ENCODE measurements around the gene CORO7.
"Not testable (repeated sequence)": the region's sequence is repeated elsewhere in the genome, so short reads cannot be mapped to it uniquely, and the experiment has no call there.

The CORO7 gene

DNA sequence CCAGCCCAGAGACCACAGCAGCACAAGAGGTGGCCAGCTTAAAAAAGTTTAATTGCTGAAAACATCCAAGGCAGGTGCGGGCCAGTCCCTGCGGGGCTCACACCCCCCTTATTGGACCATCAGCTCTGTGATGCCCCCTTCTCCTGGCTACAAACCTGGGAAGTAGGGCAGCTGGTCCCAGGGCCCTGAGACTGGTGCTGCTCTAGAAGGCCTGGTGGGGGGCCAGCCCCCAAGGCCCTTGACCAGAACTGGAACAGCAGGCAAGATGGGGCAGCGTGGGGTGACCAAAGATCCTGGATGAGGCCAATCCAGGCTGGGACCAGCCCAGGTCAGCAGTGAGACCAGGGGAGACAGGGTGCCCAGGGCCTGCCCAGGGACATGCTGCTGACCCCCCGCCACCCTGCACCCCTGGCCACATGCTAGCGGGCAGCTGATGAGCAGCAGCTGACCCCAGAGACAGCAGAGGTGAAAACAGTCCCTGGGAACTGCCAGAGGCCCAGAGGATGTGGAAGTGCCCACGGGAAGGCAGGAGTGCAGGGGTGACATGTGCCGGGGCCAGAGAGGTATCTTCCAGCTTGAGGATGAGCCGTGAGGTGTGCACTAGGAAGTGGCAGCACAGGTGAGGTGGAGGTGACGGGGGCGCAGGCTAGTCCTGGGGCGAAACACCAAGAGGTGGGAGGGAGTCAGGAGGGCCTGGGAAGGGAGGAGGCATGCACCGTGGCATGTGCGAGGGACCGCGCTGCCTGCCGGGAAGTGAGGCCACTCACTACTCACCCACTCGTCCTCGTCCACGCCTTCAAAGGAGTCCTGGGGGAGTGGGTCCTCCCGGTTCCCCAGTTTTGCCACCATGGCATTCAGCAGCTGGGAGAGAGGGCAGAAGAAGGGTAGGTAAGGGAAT is 61.6 kb downstream of the CORO7 start:
- no peak for DNase-seq (ENCODE audit: low read depth in 3 of 3)

DNA sequence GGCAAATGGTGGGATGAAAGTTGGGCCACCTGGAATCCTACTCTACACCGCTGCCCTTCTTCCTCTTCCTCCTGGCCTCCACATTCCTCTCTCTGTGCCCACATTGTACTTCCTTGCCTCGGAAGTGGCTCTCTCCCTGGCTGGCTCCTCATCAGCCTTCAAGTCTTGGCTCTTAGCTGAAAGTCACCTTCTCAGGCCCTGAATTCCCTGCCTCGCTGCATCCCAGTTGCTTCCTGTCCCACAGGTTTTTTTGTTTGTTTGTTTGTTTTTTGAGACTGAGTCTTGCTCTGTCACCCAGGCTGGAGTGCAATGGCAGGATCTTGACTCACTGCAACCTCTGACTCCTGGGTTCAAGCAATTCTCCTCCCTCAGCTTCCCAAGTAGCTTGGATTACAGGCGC is 62.7 kb downstream of the CORO7 start:
- no peak for DNase-seq (ENCODE audit: low read depth in 3 of 3)

GRCh38 chr16:4352843-4353242 is 63.6 kb downstream of the CORO7 start:
- DNase-seq (ENCODE audit: low read depth in 3 of 3), result no peak

GRCh38 chr16:4351880-4352279 is 64.5 kb downstream of the CORO7 start:
- no peak for DNase-seq (ENCODE audit: low read depth in 3 of 3)

GRCh38 chr16:4350787-4351659 is 65.4 kb downstream of the CORO7 start, which contains the start of gene PAM16:
PAM16 (minus strand) TSS chr16:4351321; CDS start chr16:4351234, 87 bp downstream.
- peak; percentile 96 to 99 (median 99) for DNase-seq (ENCODE audit: low read depth in 3 of 3)

- DNase-seq (ENCODE audit: low read depth in 3 of 3), result no peak
These were observed 66.0 kb downstream of the CORO7 start for GRCh38 chr16:4350365-4350786.

- no peak for DNase-seq (ENCODE audit: low read depth in 3 of 3)
These were observed 67.1 kb downstream of the CORO7 start for GRCh38 chr16:4349332-4349731.

DNA sequence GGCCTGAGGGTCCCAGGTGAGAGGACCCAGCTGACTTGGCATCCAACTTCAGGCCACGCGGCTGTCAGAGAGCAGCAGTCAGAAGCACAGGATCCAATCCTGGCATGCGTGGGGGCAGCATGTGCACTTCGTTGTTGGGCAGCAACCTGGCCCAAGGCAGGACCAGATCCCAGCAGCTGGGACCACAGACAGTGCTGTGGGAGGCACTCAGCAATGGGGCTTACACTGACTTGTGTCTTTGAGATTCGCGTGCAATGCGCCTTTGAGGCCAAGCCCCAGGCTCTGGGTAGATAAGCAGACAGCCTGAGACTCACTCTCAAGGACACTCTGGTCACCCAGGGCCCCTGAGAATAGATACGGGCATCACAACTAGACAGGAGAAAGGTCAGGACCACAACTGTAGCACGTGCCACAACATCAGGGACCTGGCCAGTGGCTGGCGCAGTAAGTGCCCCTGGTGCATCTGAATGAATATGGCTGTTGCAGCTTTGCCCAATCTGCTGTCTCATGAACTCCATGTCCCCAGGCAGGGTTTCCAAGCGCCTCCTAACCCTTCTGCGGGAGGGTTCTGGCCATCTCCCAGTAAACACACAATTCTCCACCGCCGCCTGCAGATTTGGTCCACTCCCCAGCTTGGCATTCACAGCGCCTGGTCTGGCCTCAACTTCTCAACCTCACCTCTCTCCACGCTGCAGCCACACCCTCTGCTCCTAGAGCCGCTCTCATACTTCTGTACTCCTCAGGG is 68.5 kb downstream of the CORO7 start:
- DNase-seq (ENCODE audit: low read depth in 3 of 3), result no peak

DNA sequence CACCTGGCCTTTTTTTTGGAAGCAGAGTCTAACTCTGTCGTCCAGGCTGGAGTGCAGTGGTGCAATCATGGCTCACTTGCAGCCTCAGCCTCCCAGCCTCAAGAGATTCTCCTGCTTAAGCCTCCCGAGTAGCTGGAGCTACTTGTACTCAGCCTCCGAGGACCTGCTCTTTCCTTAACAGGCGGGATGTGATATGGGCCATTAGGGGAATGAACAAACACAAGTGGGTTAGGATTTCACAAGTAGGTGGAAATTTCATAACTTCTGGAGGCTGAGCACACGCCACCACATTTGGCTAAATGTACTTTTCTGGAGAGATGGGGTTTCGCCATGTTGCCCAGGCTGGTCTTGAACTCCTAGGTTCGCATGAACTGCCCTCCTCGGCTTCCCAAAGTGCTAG is 69.4 kb downstream of the CORO7 start:
- DNase-seq (ENCODE audit: low read depth in 3 of 3), result no peak

- DNase-seq (ENCODE audit: low read depth in 3 of 3), result no peak
These were observed 70.3 kb downstream of the CORO7 start for GRCh38 chr16:4345836-4346781.

GRCh38 chr16:4344983-4345835 is 71.2 kb downstream of the CORO7 start:
- DNase-seq (ENCODE audit: low read depth in 3 of 3), result no peak

DNA sequence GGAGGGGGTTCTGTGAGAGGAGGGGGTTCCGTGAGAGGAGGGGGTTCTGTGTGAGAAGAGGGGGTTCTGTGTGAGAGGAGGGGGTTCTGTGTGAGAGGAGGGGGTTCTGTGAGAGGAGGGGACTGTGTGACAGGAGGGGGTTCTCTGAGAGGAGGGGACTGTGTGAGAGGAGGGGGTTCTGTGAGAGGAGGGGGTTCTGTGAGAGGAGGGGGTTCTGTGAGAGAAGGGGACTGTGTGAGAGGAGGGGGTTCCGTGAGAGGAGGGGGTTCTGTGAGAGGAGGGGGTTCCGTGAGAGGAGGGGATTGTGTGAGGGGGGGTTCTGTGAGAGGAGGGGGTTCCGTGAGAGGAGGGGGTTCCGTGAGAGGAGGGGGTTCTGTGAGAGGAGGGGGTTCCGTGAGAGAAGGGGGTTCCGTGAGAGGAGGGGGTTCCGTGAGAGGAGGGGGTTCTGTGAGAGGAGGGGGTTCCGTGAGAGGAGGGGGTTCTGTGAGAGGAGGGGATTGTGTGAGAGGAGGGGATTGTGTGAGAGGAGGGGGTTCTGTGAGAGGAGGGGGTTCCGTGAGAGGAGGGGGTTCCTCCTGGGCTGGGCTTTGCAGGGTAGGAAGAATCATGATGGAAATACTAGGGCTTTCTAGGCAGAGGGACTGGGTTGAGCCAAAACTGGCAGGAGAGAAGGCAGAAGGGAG is 72.0 kb downstream of the CORO7 start:
- DNase-seq (ENCODE audit: low read depth in 3 of 3), result not testable (repeated sequence)

- no peak for DNase-seq (ENCODE audit: low read depth in 3 of 3)
These were observed 73.3 kb downstream of the CORO7 start for GRCh38 chr16:4342866-4343744.

- no peak for DNase-seq (ENCODE audit: low read depth in 3 of 3)
These were observed 75.1 kb downstream of the CORO7 start for GRCh38 chr16:4341250-4341649.

DNA sequence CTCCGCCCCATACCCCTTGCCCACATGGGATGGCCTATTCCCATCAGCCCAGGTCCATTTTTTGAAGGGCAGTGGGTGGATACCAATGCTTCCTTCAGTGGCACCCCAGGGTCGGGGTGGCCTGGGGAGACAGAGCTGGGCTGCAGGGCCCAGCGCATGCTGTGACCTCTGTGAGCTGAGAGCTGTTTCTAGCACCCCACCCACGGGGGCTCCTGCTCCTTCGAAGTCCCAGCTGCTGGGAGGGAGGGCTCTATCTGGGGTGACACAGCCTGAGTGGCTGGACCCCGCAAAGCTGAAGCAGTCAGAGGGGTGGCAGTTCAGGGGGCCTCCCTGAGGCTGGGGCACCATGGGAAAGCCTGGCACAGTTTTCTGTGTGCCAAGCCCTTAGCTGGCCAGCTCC is 76.0 kb downstream of the CORO7 start:
- DNase-seq (ENCODE audit: low read depth in 3 of 3), result no peak

GRCh38 chr16:4339909-4340308 is 76.5 kb downstream of the CORO7 start:
- DNase-seq (ENCODE audit: low read depth in 3 of 3), result no peak

- DNase-seq (ENCODE audit: low read depth in 3 of 3), result no peak
These were observed 76.9 kb downstream of the CORO7 start for GRCh38 chr16:4339455-4339854.

GRCh38 chr16:4338712-4339299 is 77.6 kb downstream of the CORO7 start:
- DNase-seq (ENCODE audit: low read depth in 3 of 3), result no peak

Data from stimulated activated CD4-positive, alpha-beta T cell treated with anti-CD3 and anti-CD28 coated beads, TNF-alpha, amount 100 ng/mL, for 48 hours (primary cell).